ENCODE results near the gene GPR78.

DNA sequence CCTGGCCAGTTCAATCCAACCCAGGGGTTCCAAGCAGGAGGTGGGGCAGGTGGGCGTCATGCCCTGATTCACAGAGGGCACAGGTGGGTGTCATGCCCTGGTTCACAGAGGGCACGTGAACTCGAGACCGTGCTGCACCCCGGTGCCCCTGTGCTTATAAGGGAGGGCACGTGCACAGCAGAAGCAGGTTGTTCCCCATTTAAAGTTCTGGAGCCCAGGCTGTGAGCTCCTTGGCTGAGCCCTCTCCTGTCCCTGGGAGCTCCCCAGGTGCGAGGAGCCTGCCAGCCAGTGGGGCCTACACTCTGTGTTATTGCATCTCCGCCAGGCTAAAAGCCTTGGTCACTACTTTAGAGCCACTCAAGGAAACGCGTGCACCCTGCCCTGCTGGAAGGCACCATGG, 9.1 kb downstream of the GPR78 start:
- TF ChIP-seq MAX (IDR thresholded peaks at IDR 0.05), result no peak
- no peak for TF ChIP-seq BRCA1 (IDR thresholded peaks at IDR 0.05; ENCODE audit: low read depth, low read length)
- no peak for TF ChIP-seq EZH2 (IDR thresholded peaks at IDR 0.05; ENCODE audit: low read depth, low read length, severe bottlenecking)
- TF ChIP-seq JUND (IDR thresholded peaks at IDR 0.05; ENCODE audit: low read length), result no peak
- no peak for TF ChIP-seq CTCF (IDR thresholded peaks at IDR 0.05; ENCODE audit: control extremely low read depth in 1 of 3, insufficient read depth in 1 of 3, low read depth in 1 of 3, low read length in 3 of 3)
- no peak for TF ChIP-seq POLR2A (IDR thresholded peaks at IDR 0.05; ENCODE audit: control extremely low read depth in 1 of 2, low read depth in 2 of 2, low read length in 2 of 2)
- no peak for TF ChIP-seq SIN3A (conservative IDR thresholded peaks at IDR 0.05 in 1 of 2, IDR thresholded peaks at IDR 0.05 in 1 of 2; ENCODE audit: low read depth in 1 of 2, low read length in 2 of 2)
- TF ChIP-seq RFX5 (IDR thresholded peaks at IDR 0.05; ENCODE audit: borderline replicate concordance, low read depth, low read length), result no peak
- no peak for TF ChIP-seq TCF12 (IDR thresholded peaks at IDR 0.05; ENCODE audit: low read depth, low read length)
- TF ChIP-seq SIX5 (IDR thresholded peaks at IDR 0.05; ENCODE audit: low read depth, low read length), result no peak
- TF ChIP-seq ZNF274 (IDR thresholded peaks at IDR 0.05; ENCODE audit: borderline replicate concordance, extremely low read depth, low read length), result no peak
- TF ChIP-seq HDAC2 (IDR thresholded peaks at IDR 0.05; ENCODE audit: borderline replicate concordance in 1 of 2, low read depth in 2 of 2, low read length in 2 of 2), result no peak
- no peak for TF ChIP-seq CEBPB (IDR thresholded peaks at IDR 0.05; ENCODE audit: low read depth, low read length)
- TF ChIP-seq POLR2AphosphoS5 (IDR thresholded peaks at IDR 0.05; ENCODE audit: low read depth, low read length), result no peak

Data from H1 (cell line).